GM12878 (cell line): ENCODE measurements around the gene CRTC3. TPM values are rescaled to one million over a fixed set of nuclear protein-coding genes. Genes with fewer than 3 reads are reported as not detected.

Experiments
- ATAC-seq: fragments of 200-7000 bp; cut with Tn5 transposase; 3 replicates; pipeline ENCODE4 v1.9.1; 2020; ENCODE audit warnings: mild to moderate bottlenecking, moderate library complexity
- BruUV-seq: library from RNA; stranded (reverse); fragments of 400-500 nt; replicated peaks from 2 replicates; lab custom pipeline; 2021; lab: Mats Ljungman, UMichigan
- CTCF ChIA-PET: fragments of 300-600 bp; sonication (Branson Sonifier 250); formaldehyde crosslinking; extraction: SDS; loops from one replicate; lab custom pipeline; 2021; ENCODE audit warnings: inconsistent platforms; lab: Yijun Ruan, JAX
- POLR2A ChIA-PET: fragments of 350-600 bp; formaldehyde crosslinking; extraction: SDS; loops from one replicate; lab custom pipeline; 2021; ENCODE audit warnings: inconsistent platforms; lab: Charles Lee
- RAD21 ChIA-PET: fragments of 300-600 bp; sonication (Branson Sonifier 250); formaldehyde crosslinking; loops from one replicate; lab custom pipeline; 2023; ENCODE audit warnings: antibody characterized with exemption; ENCODE audit not compliant: unreplicated experiment; lab: Charles Lee
- SMC1A ChIA-PET: fragments of 300-600 bp; sonication (Branson Sonifier 250); formaldehyde crosslinking; loops from one replicate; lab custom pipeline; 2023; ENCODE audit not compliant: unreplicated experiment, uncharacterized antibody; lab: Charles Lee
- DNase-seq: peaks from one replicate; pipeline ENCODE4 v3.0.0-alpha.2; 2011; ENCODE audit warnings: low read depth, low spot score
- FAIRE-seq: peaks from 3 replicates; lab custom pipeline; 2011; peaks lifted over from hg19 to GRCh38; lab: Jason Lieb, UNC
- H2AFZ ChIP-seq: 2 replicates; pipeline ENCODE4 v1.6.0; 2011; ENCODE audit warnings: low read depth, low read length, control low read depth; ENCODE audit not compliant: control insufficient read depth
- H3K27ac ChIP-seq: 2 replicates; pipeline ENCODE4 v1.5.1; 2011; ENCODE audit warnings: control low read depth; ENCODE audit not compliant: control insufficient read depth, insufficient read depth
- H3K27me3 ChIP-seq, 2 experiments: replicated peaks in 1 of 2; 2 replicates each; pipeline versions ENCODE4 v1.6.0 to v1.6.1; 2011; ENCODE audit warnings: low read length in 1 of 2; ENCODE audit not compliant: control insufficient read depth in 2 of 2, insufficient read depth in 2 of 2
- H3K36me3 ChIP-seq, 2 experiments: 2 replicates each; pipeline ENCODE4 v1.5.1; 2011; ENCODE audit warnings: low read length in 1 of 2; ENCODE audit not compliant: control insufficient read depth in 2 of 2, insufficient read depth in 2 of 2
- H3K4me1 ChIP-seq: 2 replicates; pipeline ENCODE4 v1.6.1; 2011; ENCODE audit warnings: mild to moderate bottlenecking, low read length, moderate library complexity, mixed read lengths; ENCODE audit not compliant: control insufficient read depth, insufficient read depth
- H3K4me2 ChIP-seq: 2 replicates; pipeline ENCODE4 v1.6.0; 2011; ENCODE audit warnings: control low read depth; ENCODE audit not compliant: control insufficient read depth, insufficient read depth
- H3K4me3 ChIP-seq: fragments of 200-600 bp; sonication (generic); 2 replicates; pipeline ENCODE4 v1.5.1; 2016
- H3K79me2 ChIP-seq: 2 replicates; pipeline ENCODE4 v1.6.0; 2011; ENCODE audit warnings: low read length; ENCODE audit not compliant: control insufficient read depth, insufficient read depth
- H3K9ac ChIP-seq: 2 replicates; pipeline ENCODE4 v1.8.0; 2011; ENCODE audit warnings: low read length, control low read depth, mixed read lengths; ENCODE audit not compliant: control insufficient read depth, insufficient read depth
- H3K9me3 ChIP-seq: replicated peaks from 3 replicates; pipeline ENCODE4 v1.5.1; 2011; ENCODE audit warnings: mild to moderate bottlenecking, low read length; ENCODE audit not compliant: control insufficient read depth, insufficient read depth
- H4K20me1 ChIP-seq: 2 replicates; pipeline ENCODE4 v1.6.0; 2011; ENCODE audit not compliant: control insufficient read depth, insufficient read depth
- EGR1 ChIP-seq, 2 experiments: IDR thresholded peaks; 1 replicate in 1 of 2; 2 replicates in 1 of 2; pipeline ENCODE4 v1.6.1; 2011 to 2012; ENCODE audit warnings: low read depth in 2 of 2, low read length in 2 of 2, borderline replicate concordance in 1 of 2, mild to moderate bottlenecking in 1 of 2, moderate library complexity in 1 of 2
- ESRRA ChIP-seq: IDR thresholded peaks from 2 replicates; pipeline ENCODE4 v1.6.1; 2012; ENCODE audit warnings: mild to moderate bottlenecking, low read length, improper control_type of control experiment
- FOXM1 ChIP-seq: IDR thresholded peaks from 2 replicates; pipeline ENCODE4 v1.6.1; 2012; ENCODE audit warnings: low read depth, mild to moderate bottlenecking, inconsistent platforms, low read length, moderate library complexity
- GATAD2B ChIP-seq: fragments of 450-650 bp; conservative IDR thresholded peaks from 2 replicates; pipeline ENCODE4 v1.6.1; 2017; ENCODE audit warnings: low read depth, mild to moderate bottlenecking, moderate library complexity
- JUND ChIP-seq: IDR thresholded peaks from 2 replicates; pipeline ENCODE4 v1.6.1; 2012; ENCODE audit warnings: low read depth, mild to moderate bottlenecking, low read length, improper control_type of control experiment, moderate library complexity
- KLF5 ChIP-seq: fragments of 450-650 bp; IDR thresholded peaks from 2 replicates; pipeline ENCODE4 v1.6.1; 2014; ENCODE audit warnings: mild to moderate bottlenecking; ENCODE audit not compliant: partially characterized antibody
- MXI1 ChIP-seq: fragments of 150-350 bp; IDR thresholded peaks from 2 replicates; pipeline ENCODE4 v1.6.1; 2011; ENCODE audit warnings: low read depth, mild to moderate bottlenecking, inconsistent platforms, low read length, improper control_type of control experiment
- PKNOX1 ChIP-seq: fragments of 450-650 bp; IDR thresholded peaks from 2 replicates; pipeline ENCODE4 v1.6.1; 2016; ENCODE audit warnings: mild to moderate bottlenecking
- REST ChIP-seq: IDR thresholded peaks from 2 replicates; pipeline ENCODE4 v1.6.1; 2012; ENCODE audit warnings: mild to moderate bottlenecking, low read depth, low read length
- SREBF2 ChIP-seq: IDR thresholded peaks from 2 replicates; pipeline ENCODE4 v1.6.1; 2012; ENCODE audit warnings: mild to moderate bottlenecking, low read length
- WRNIP1 ChIP-seq: IDR thresholded peaks from 2 replicates; pipeline ENCODE4 v1.6.1; 2011; ENCODE audit warnings: low read depth, low read length, improper control_type of control experiment, borderline replicate concordance
- ZNF384 ChIP-seq: IDR thresholded peaks from 2 replicates; pipeline ENCODE4 v1.6.1; 2012; ENCODE audit warnings: low read depth, mild to moderate bottlenecking, low read length, improper control_type of control experiment, borderline replicate concordance
- ZZZ3 ChIP-seq: IDR thresholded peaks from 2 replicates; pipeline ENCODE4 v1.6.1; 2011; ENCODE audit warnings: low read depth; ENCODE audit not compliant: control insufficient read depth, insufficient read length
- WGBS: methylation state at CpG from one replicate; pipeline ENCODE4 v1.1.6; 2016; ENCODE audit warnings: low lambda C conversion rate; ENCODE audit not compliant: insufficient replicate concordance, insufficient coverage; ENCODE audit errors: missing lambda C conversion rate; 5-methylcytosine and 5-hydroxymethylcytosine counted together
- in situ Hi-C: fragments of 300-500 bp; cut with MboI; formaldehyde crosslinking; loops from 9 replicates; pipeline ENCODE4 v1.14.3; 2018; ENCODE audit warnings: mixed read lengths
- intact Hi-C: fragments of 100-400 bp; cut with micrococcal nuclease; formaldehyde crosslinking; loops from one replicate; pipeline ENCODE4 v1.14.2; 2022; ENCODE audit not compliant: unreplicated experiment
- polyA plus RNA-seq, 11 experiments: library from polyadenylated mRNA; depleted of rRNA in 4 of 11; unstranded in 6 of 11; stranded (reverse) in 5 of 11; fragments of >200 nt; fragmentation: Nextera tagmentation in 4 of 11; fragmentation: Illumina TruSeq in 1 of 11; extraction: Ambion mirVana in 4 of 11; extraction: Trizol in 1 of 11; gene quantifications; 1 replicate in 1 of 11; 2 replicates in 10 of 11; pipeline versions ENCODE4 v1.2.1 to v1.2.3, GENCODE V29; 2011 to 2016; ENCODE audit warnings: inconsistent platforms in 2 of 11, missing spikeins in 2 of 11, low read depth in 1 of 11
- total RNA-seq, 4 experiments: library from RNA; depleted of rRNA in 3 of 4; stranded (reverse); fragments of >200 nt in 3 of 4; fragmentation: Illumina TruSeq in 1 of 4; extraction: Trizol in 1 of 4; gene quantifications; 2 replicates each; pipeline versions ENCODE4 v1.2.1 to v1.2.3, GENCODE V29; 2013 to 2021
- TF ChIP-seq, protein P1 (sequence below): fragments of 450-650 bp; IDR thresholded peaks from 2 replicates; pipeline ENCODE4 v1.6.1; 2017; ENCODE audit warnings: mild to moderate bottlenecking, low read depth, inconsistent platforms; ENCODE audit not compliant: poor library complexity, severe bottlenecking
- TF ChIP-seq, protein P2 (sequence below): IDR thresholded peaks from 2 replicates; pipeline ENCODE4 v1.6.1; 2011; ENCODE audit warnings: borderline replicate concordance, low read depth, mild to moderate bottlenecking, moderate library complexity, low read length; ENCODE audit not compliant: insufficient read depth, poor library complexity, severe bottlenecking

The CRTC3 gene
- total and polyA plus RNA-seq, 10 of the 15 experiments (the other 5 are each of a cell fraction or from before 2014, with no cell fraction given): 3.5 to 36.9 (median 18.9) TPM

DNA sequence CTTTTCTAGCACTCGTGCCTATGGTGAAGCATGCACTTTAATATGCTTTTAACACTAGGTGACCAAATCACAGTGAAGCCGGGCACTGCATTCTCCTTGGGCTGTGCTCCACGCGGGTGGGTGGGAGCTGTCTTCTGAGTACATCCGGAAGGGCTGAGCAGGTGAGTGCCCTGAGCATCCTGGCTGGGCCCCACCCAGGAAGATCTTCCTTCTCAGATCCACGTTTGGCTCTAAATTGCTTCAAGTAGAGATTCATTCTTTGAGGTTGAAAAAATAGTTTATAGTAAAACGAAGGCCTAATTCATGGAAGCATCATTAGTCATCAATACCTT is 113.5 kb downstream of the CRTC3 start (continued):
- TF ChIP-seq PKNOX1 (no peak), FOXM1 (no peak), ZZZ3 (no peak), REST (no peak), EGR1 (IDR thresholded peaks at IDR 0.05; ENCODE audit: borderline replicate concordance in 1 of 2, low read depth in 2 of 2, low read length in 2 of 2) (no peak), MXI1 (no peak)

GRCh38 chr15:90644526-90644925 is 114.8 kb downstream of the CRTC3 start:
- in situ Hi-C loops (no loop called here), intact Hi-C loops (loop anchor here (5.0 kb wide), 1 partner anchor 288 kb away; the partner anchor contains the start of gene HDDC3)
- Histone ChIP-seq H3K4me1 (peaks cover 14% of the 10 kb centered on the region), H3K9me3 (no peaks in the 10 kb centered on the region), H3K4me2 (no peak overlapping the region), H3K79me2 (no peaks in the 10 kb centered on the region), H3K4me3 (no peak overlapping the region), H3K27ac (no peak overlapping the region), H2AFZ (no peak overlapping the region), H3K9ac (no peak overlapping the region), H3K27me3 (no peaks in the 10 kb centered on the region), H4K20me1 (no peaks in the 10 kb centered on the region), H3K36me3 (peaks cover 9 to 15% of the 10 kb centered on the region in 2 experiments)
- CTCF ChIA-PET: interaction anchor here (1.0 to 1.5 kb wide), 2 partner anchors 12 to 48 kb away, joined by 3 read pairs; no protein-coding TSS in a partner anchor
- FAIRE-seq (no peak), ATAC-seq (no peak), DNase-seq (no peak)
- RAD21 ChIA-PET: no interaction called here
- 93% methylated on average over 8 of the region's 8 CpGs for WGBS
- POLR2A ChIA-PET: no interaction called here
- BruUV-seq: TSS peak; percentile 61
- SMC1A ChIA-PET: no interaction called here
- TF ChIP-seq, protein P1, sequence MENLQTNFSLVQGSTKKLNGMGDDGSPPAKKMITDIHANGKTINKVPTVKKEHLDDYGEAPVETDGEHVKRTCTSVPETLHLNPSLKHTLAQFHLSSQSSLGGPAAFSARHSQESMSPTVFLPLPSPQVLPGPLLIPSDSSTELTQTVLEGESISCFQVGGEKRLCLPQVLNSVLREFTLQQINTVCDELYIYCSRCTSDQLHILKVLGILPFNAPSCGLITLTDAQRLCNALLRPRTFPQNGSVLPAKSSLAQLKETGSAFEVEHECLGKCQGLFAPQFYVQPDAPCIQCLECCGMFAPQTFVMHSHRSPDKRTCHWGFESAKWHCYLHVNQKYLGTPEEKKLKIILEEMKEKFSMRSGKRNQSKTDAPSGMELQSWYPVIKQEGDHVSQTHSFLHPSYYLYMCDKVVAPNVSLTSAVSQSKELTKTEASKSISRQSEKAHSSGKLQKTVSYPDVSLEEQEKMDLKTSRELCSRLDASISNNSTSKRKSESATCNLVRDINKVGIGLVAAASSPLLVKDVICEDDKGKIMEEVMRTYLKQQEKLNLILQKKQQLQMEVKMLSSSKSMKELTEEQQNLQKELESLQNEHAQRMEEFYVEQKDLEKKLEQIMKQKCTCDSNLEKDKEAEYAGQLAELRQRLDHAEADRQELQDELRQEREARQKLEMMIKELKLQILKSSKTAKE: no peak
- no peak for TF ChIP-seq WRNIP1
- no peak for TF ChIP-seq JUND
- TF ChIP-seq, protein P2, sequence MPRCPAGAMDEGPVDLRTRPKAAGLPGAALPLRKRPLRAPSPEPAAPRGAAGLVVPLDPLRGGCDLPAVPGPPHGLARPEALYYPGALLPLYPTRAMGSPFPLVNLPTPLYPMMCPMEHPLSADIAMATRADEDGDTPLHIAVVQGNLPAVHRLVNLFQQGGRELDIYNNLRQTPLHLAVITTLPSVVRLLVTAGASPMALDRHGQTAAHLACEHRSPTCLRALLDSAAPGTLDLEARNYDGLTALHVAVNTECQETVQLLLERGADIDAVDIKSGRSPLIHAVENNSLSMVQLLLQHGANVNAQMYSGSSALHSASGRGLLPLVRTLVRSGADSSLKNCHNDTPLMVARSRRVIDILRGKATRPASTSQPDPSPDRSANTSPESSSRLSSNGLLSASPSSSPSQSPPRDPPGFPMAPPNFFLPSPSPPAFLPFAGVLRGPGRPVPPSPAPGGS: no peak
- no peak for TF ChIP-seq GATAD2B
- TF ChIP-seq ZNF384: no peak
- no peak for TF ChIP-seq SREBF2
- TF ChIP-seq KLF5: no peak
- TF ChIP-seq ESRRA: no peak
